HG03103 (cell line): ENCODE results near the gene IL17B.

Experiments used
- ATAC-seq: cut with Tn5 transposase; IDR thresholded peaks from one replicate; pipeline ENCODE4 v1.9.1; 2021; ENCODE audit warnings: low read depth; ENCODE audit not compliant: unreplicated experiment

Gene IL17B

DNA sequence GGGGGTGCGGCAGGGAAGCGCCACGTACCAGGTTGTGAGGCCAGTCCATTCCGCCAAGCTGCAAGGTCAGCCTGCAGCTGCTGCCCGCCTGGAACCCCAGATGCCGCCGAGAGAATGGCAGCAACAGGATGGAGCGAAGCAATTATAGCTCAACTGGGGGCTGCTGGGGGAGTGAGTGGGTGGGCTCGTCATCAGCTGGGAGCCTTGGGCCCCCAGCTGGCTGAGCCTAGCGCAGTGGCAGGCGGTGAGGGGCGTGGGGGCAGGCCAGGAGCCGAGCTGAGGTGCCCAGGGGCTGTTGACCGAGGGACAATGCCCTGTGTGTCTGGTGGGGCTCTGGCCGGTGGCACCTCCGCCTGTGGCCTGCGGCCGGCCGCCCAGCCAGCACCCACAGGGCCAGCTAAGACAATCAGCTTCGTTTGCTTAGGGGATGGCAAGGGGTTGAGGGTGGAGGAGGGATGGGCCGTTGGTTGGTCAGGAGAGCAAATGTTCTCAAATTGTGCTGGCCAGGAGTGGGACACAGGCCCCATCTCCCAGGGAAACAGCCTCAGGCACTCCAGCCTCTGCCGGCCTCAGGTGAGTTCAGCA lies at the start of gene IL17B:
IL17B (minus strand) TSS at position 116 of the 585 bp plus-strand sequence; CDS start at position 49, 67 bp downstream.
- ATAC-seq, result no peak

- no peak for ATAC-seq
These were observed 48.9 kb upstream of the IL17B start for GRCh38 chr5:149428032-149428431.

DNA sequence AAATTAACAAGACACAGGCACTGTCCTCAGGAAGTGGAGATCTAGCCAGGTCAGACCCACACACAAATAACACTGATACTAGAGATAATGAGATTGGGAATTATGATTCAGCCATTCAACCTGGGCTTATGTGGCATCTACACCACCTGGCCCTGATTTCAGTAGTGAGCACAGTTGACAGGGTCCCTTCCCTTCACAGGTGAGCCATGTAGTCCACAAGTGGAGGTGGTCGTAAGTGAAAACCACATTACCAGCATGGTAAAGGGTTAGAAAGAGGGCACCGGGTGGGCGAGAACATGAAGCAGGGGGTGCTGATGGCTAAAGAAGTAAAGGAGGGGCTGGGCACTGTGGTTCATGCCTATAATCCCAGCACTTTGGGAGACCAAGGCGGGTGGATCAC lies 48.3 kb upstream of the IL17B start:
- ATAC-seq, result no peak

DNA sequence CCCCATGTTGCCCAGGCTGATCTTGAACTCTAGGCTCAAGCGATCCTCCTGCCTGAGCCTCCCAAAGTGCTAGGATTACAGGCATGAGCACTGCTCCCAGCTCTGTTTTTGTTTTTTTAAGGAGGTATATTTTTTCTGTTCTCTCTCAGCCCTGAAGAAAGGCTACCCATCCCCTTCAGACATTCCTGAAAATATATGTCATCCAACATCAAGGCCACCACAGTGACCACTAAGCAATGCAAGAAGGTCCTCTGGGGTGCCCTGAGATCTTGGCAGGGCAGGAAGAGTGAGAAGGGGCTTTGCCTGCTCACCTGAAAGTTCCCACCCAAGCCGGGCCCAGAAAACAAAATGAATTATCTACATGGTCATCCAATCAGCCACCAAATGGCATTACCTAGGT lies 47.8 kb upstream of the IL17B start:
- no peak for ATAC-seq

DNA sequence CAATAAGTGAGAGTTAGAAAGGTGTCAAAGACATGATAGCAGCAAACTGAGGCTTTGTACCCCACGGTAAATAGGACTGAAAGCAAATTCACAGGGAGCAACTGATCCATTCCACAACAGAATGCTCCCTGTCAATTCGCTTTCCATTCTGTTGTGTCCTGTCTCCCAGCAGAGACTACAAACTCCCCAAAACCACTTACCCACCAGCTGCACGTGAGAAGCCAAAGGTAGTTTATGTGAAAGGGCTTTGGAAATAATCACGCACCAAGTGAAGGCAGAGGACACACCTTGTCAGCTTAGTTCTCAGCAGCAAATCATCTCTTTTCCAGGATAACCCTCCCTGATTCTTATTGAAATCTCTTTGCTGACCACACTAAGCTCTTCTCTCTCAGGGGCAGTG lies 46.6 kb upstream of the IL17B start:
- no peak for ATAC-seq

DNA sequence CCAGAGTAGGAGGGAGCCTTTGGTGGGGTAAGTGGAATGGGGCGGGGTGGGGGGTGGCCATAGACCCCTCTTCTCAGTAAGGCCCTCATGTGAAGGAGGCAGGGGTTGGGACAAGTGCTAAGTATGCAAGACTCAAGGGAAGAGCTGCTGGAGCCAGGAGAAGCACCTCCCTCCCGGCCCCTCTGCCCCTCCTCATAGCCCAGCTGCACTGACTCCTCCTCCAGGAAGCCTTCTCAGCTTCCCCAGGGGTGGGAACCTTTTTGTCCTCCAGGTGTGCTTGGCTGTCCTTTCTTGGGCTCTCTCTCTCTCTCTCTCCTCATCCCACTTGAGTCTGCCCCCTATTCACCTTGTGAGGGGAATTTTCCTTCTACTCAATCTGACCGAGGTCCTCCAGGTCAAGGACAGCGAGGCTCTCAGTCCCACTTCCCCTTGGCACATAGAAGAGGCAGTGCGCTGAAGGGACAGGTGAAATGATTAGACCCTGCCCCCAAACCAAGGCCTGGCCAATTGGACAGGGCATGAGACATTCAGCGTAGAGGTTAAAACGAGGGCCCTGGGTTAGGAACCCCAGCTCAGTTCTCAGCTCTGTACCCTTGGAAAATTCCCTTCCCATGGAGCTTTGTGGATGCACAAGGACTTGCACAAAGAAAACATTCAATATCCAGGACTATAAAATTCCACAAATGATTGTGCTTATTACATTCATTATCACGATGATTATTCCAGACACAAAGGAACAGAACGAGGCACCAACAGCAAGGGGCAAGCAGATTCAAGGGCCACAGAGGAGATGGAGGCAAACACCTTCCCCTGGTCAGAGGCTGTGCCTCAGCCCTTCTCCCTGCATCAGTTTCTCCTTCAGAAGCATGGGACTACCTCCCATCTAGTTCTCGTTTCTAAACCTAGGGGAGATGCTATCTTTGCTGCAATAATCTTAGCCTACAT lies 45.6 kb upstream of the IL17B start:
- no peak for ATAC-seq

GRCh38 chr5:149423794-149424268 lies 44.7 kb upstream of the IL17B start:
- no peak for ATAC-seq

GRCh38 chr5:149423049-149423793 lies 44.1 kb upstream of the IL17B start:
- no peak for ATAC-seq

DNA sequence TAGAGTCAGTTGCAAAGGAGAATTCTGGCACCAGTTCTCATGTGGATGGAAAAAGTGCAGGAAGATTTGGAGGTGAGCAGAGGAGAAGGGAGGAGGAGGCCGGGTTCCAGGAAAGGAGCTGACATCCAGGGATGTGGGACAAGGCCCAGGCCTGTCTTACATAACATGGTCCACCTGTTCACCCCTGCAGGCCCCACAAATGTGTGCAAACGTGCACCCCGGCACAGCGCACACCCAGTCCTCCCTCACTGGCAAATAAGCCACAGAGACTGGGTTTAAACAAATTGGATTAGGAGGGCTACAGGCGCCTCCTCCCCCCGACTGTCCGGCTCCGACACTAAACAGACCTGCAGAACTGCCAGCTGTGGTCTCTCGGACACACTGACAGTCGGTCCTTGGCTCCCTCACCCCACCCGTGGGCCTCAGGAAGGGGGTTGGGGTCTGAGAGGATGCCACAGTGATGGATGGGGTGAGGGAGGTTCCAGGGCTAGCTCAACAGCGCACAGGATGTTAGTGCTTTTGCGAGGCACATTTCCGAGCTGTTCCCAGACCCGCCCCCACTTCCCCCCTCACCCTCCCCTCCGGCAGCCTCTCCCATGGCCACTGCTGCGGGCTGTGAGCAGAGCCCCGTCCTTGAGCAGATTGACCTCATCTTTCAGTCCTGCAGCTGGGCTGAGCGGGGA lies 43.4 kb upstream of the IL17B start:
- no peak for ATAC-seq

- no peak for ATAC-seq
These were observed 42.7 kb upstream of the IL17B start for GRCh38 chr5:149421834-149422233.

DNA sequence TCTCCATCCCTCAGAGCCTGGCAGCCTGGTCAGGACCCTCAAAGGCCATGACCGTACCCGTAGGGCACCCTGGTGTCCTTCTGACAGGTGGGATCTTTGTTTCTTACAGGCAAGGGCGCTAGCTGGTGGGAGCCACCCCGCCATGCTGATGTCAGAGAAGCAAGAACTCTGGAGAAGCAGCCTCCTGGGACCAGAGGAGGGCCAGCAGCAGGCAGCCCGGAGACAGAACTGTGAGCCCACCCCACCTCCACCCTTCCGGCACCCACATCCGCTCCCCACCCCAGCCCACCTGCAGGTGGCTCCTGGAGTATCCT lies 42.2 kb upstream of the IL17B start:
- no peak for ATAC-seq

DNA sequence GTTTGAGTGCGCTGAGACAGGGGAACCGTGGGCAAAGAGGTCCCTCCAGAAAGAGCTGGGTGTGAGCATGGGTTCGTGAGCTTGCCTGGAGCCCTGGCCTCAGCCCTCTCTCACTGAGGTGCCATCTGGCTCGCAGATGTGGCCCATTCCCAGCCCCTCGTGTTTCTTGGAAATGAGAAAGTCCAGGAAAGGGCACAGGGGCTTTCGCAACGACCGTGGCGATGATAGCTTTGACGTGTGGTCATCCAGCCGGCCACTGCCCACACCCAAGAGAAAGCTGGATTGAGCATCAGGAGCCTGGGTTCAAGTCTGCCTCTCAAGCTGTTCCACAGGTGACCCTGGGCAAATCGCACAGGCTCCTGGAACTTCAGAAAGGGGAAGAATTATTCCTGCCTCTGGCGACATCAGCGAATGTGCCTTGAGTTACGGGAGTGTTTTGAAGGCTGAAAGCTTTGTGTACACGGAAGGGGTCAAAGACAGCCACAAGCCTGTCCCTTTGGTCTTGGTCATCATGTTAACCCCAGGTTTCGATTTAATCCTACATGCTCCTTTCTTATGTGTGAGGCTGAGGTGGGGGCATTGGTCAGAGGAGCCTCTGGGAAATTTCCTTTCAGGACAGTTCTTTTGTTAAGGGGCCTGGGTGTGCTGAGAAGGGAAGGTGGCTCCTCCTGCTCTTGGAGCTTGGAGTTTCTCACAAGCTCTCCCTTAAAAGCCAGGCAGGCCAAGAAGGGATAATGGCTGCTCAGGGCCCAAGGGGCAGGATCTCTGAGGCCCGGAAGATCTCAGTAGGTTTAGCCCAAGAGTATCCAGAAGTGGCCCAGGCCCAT lies 41.7 kb upstream of the IL17B start:
- no peak for ATAC-seq

DNA sequence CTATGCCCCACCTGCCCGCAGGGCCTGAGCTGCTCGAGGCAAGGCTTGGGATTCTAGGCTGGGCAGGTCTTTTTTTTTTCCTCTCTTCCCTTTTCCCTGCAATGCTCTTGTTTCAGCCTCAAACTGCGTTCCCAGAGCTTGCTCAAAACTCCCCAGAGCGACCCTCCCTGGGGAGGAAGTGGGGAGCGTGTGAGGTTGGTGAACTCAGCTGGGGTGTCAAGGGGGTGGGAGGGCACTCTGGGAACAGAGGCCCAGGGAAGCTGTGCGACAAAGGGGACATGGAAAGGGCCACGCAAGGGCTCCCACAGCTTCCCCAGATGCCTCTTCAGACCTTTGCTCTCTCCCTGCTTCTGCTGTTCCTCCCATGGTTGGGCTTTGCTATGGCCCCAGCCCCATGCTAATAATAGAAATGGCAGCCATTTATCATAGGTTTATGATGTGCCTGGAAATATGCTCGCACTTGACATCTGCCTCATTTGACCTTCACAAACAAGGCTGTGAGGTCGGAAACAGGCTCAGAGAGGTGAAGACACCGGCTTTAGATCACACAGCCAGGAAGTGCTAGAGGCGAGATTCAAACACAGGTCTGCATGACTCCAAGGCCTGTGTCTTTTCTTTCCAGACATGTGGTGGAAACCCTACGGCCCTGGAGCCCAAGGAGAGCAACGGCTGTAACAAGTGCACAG lies 40.9 kb upstream of the IL17B start:
- ATAC-seq, result no peak

- no peak for ATAC-seq
These were observed 40.4 kb upstream of the IL17B start for GRCh38 chr5:149419532-149419858.

DNA sequence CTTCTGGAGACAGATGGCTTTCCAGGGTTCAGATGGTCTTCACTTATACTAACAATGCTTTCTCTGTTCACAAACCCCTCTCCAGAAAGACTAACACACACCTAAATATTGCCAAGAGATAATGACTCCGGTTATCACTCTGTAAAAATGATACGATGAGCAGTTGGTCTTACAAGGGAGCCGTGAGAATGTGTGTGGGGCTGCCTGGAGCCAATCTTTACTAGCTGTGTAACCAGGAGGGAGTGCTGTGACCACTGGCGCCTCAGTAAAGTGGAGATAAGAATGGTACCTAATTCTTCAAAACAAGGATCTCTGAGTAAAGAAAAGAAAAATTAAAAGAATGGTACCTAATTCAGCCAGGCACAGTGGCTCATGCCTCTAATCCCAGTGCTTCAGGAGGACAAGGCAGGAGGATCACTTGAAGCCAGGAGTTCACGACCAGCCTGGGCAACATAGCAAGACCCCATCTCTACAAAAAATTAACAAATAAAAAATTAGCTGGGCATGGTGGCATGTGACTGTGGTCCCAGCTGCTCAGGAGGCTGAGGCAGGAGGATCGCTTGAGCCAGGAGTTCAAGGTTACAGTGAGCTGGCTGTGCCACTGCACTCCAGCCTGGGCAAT lies 39.9 kb upstream of the IL17B start:
- ATAC-seq, result no peak

- ATAC-seq, result no peak
These were observed 38.7 kb upstream of the IL17B start for GRCh38 chr5:149417711-149418368.

- ATAC-seq, result no peak
These were observed 38.1 kb upstream of the IL17B start for GRCh38 chr5:149416987-149417710.
